GM18870 (cell line): ENCODE measurements around the gene HSPBAP1.
"Not testable (repeated sequence)": the region's sequence is repeated elsewhere in the genome, so short reads cannot be mapped to it uniquely, and the experiment has no call there.

Experiments
- ATAC-seq: cut with Tn5 transposase; IDR thresholded peaks from one replicate; pipeline ENCODE4 v1.9.1; 2021; ENCODE audit warnings: moderate library complexity; ENCODE audit not compliant: unreplicated experiment

HSPBAP1 gene

DNA sequence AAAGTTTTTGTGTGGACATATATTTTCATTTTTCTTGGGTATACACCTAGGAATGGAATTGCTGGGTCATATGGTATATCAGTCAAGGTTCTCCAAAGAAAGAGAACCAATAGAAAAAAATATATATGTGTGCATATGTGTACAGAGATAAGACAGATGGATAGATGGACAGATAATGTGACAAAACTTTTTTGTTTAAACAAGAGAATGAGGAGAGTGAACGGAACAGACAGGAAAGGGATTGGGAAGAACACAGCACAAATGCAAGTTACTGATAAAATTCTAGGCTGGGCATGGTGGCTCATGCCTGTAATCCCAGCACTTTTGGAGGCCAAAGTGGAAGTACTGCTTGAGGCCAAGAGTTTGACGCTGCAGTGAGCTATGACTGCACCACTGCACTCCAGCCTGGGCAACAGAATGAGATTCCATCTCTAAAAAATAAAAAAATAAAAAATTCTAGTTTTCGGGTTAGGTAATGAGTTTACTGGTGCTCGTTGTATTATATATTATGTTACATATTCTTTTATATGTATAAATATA, 50.0 kb downstream of the HSPBAP1 start:
- ATAC-seq, result no peak

GRCh38 chr3:122742234-122742633, 51.4 kb downstream of the HSPBAP1 start:
- ATAC-seq, result no peak

- no peak for ATAC-seq
Measured at GRCh38 chr3:122739172-122739571, 54.5 kb downstream of the HSPBAP1 start.

GRCh38 chr3:122732682-122733525, 60.7 kb downstream of the HSPBAP1 start:
- not testable (repeated sequence) for ATAC-seq

DNA sequence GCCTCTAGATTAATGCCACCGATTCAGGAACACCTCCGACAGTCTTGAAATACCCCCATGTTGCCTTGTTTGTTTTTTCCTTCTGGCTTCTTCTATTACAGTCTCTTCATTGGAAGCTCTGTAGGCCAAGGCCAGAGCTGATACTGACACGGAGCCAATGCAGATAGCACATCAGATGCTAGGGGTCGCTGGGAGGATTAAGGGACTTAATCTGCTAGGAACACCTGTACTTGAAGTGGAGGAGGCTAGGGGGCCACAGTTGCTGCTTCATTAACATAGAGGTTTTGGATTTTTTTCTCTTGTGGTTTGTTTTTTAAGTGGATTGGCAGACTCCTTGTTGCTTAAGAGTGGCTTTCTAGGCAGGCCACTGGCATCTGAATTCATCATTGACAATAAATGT, 63.4 kb downstream of the HSPBAP1 start:
- ATAC-seq, result no peak

DNA sequence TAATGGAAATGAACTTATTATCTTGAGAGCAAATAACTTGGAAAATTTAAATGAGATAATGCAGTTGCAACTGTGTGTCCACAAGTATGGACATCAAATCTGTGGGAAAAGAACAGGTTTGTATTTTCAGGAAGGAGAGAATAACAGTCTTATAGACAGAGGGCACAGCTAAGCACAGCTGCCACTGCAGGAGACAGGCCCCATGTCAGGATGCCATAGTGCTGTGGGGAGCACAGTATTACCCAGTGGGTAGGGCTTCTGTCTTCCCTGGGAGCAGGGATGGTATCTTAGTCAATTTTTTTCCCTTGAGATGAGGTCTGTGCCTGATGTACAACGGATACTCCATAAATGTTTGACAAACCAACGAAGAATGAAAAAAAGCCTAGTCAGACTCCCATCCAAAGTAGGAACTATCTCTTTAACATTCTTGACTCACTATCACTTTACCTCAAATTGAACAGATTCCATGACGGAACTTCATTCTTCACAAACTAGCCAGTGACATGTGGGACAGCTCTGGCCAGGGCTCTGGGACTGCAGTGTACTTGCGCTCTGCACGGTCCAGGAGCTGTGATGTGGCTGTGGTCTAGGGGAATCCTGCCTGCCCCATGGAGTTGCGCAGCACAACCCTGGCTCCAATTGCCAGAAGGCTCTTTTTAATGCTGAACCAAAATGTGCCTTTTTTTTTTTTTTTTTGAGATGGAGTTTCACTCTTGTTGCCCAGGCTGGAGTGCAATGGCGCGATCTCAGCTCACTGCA, 64.7 kb downstream of the HSPBAP1 start:
- no peak for ATAC-seq

- ATAC-seq, result no peak
Measured at GRCh38 chr3:122728186-122728585, 65.4 kb downstream of the HSPBAP1 start.

- no peak for ATAC-seq
Measured at GRCh38 chr3:122727766-122728165, 65.9 kb downstream of the HSPBAP1 start.

DNA sequence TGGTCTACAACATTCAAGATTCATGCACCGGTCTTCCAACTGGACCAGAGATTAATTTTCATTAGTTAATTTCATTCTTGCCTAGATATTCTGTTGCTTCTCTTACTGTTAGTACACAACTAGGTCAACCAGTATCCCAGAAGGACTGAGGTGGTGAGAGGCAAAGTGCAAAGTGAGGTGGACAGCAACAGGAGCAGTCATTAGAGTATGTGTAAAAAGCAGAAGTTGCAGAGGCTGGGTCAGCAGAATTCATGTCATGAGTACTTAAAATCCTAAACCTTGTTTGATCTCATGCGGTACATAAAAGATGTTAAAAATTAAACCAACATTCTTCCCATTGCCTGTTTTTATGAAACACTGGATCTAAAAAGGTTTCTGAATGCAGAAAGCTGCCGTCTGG, 66.3 kb downstream of the HSPBAP1 start:
- no peak for ATAC-seq

GRCh38 chr3:122725106-122725505, 68.5 kb downstream of the HSPBAP1 start:
- ATAC-seq, result no peak

GRCh38 chr3:122719273-122719921, 74.2 kb downstream of the HSPBAP1 start:
- no peak for ATAC-seq

DNA sequence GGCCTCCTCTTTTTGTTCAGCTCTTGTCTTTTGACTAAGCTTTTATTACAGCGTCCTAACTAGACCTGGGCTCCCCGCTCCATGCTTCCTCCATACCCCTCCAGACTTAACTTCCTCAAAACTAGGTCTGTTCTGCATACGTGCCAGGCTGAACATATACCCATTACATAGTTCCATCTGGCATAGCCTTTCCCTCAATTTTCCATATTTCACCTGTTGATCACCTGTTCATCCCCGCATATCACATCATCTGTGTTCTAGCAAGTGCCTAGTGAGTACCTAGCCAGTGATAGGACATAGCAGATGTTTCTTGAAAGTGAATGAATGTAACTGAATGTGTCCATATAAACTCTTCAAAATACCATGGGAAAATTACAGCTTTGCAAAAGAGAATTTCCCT, 77.0 kb downstream of the HSPBAP1 start:
- ATAC-seq, result no peak

- ATAC-seq, result no peak
Measured at GRCh38 chr3:122714273-122714672, 79.4 kb downstream of the HSPBAP1 start.

GRCh38 chr3:122710616-122711251, 82.9 kb downstream of the HSPBAP1 start:
- not testable (repeated sequence) for ATAC-seq

GRCh38 chr3:122705379-122705778, 88.3 kb downstream of the HSPBAP1 start:
- ATAC-seq, result no peak

- ATAC-seq, result no peak
Measured at GRCh38 chr3:122700193-122700592, 93.4 kb downstream of the HSPBAP1 start.

DNA sequence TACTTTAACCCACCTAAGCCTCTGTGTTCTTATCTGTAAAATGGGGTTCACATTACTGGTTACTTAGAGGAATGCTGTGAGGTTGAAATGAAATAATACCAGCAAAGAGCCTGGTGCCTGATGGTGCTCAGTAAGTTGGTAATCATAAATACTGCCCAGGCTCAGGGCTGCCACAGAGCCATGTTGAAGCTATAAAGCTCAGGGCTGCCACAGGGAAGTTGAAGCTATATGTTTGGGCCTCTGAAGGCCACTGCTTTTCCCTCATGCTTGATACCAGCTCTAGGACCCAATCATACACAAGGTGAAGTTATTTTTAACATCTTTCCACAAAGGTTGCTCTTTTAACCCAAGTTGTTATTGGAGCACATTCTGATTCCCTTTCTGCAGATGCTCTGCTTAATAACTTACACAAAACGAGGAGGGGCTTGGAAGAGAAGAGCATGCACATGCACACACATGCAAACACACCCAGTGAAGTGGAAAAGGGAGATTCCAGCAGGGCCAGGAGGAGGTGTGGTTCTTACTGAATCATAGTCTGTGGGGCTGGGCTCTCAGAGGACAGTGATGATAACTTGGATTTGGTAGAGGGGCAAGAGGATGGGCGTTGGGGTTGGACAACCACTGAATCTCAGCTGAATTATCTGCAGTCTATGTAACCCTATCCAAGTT, 95.5 kb downstream of the HSPBAP1 start:
- peak; percentile 79 for ATAC-seq

DNA sequence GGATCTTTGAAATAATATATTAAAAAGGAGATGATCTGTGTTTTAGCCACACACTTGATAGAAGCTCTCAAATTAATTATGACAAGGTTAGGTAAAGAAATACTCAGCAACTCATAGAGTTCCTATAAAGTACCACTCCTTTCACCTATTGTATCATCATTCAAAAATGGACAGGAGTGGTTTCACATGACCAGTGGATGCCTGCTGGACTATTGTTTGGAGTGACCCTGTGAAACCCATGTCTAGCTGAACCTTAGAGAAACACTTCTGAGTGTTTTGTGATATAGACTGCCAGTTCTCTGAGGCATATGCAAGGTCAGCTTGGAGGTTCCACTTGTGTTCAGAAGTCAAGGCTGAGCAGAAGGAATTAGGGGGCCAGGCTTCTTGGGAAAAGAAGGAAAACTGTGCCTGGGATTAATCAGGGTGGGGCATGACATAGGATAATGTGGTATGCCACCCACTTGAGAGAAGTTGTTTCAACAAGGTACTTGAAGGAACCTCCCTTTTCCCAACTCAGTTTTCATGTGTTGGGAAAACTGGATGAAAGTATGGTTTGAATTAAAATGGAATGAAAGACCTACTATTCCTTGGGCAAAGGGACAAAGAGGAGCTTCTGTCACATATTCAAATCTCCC, 97.6 kb downstream of the HSPBAP1 start:
- no peak for ATAC-seq

DNA sequence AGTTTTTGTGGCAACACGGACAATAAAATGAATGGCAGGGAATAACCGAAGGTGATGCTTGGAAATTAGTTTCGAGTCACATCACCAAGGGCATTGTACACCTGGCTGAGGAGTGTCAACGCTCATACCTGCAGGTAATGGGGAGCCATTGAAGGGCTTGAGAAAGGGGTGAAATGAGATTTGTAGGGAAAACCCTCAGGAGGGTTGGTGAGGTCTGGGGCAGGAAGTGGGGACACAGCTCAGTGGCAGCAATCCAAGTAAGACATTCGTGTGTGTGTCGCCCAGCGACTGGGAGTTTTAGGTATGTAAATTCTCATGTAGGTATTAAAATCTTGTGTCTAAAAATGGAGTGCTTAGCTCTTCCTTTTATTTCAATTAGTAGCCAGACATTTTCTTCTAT, 98.7 kb downstream of the HSPBAP1 start:
- ATAC-seq, result peak; percentile 40

DNA sequence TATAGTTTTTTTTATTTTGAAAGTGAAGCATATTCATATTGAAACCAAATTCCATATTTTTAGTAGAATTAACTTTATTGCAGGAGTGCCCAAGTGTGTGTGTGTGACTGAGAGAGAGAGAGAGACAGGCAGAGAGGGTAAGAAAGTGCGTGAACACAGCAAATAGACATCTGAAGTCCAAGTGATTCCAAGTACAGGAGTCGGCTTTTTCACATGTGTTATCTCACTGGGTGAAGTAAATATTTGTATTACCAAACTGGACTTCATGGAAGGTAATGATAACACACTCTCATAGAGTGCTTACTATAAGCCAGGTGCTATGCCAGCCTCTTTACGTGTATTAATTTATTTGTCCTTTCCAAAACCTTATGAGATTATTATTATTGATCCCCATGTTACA, 101.0 kb downstream of the HSPBAP1 start:
- ATAC-seq, result no peak
